ENCODE measurements around the gene TMTC4. TPM values are rescaled to one million over a fixed set of nuclear protein-coding genes. Genes with fewer than 3 reads are reported as not detected.

TMTC4 gene
- total RNA-seq, 1 donor from 2014 or later = 21.0 TPM

DNA sequence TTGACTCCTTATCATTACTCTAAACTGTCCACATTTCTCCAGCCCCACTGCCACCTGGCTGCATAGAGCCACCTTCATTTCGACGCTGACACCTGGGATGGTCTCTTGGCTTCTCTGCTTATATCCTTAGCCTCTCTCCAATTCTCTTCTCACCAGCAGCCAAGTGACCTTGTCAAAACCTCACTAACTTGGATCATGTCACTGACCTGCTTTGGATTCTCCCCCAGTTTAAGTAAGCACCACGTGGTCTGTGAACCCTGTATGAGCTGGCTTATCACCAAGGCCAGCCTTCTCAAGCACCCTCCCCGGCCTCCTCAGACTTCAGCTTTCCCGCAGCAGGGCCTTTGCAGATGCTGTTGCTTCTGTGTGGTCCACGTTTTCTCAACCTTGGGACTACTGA, 73.7 kb downstream of the TMTC4 start:
- Mint-ChIP-seq H3K27me3 (ENCODE audit: unreplicated experiment) (no peaks in the 10 kb centered on the region), H3K36me3 (ENCODE audit: unreplicated experiment) (peaks cover 13% of the 10 kb centered on the region), H3K9me3 (ENCODE audit: unreplicated experiment) (no peaks in the 10 kb centered on the region), H3K27ac (ENCODE audit: unreplicated experiment) (no peak overlapping the region), H3K4me3 (ENCODE audit: unreplicated experiment) (no peak overlapping the region), H3K4me1 (ENCODE audit: unreplicated experiment) (peaks cover 7% of the 10 kb centered on the region)
- TF ChIP-seq, protein P1, sequence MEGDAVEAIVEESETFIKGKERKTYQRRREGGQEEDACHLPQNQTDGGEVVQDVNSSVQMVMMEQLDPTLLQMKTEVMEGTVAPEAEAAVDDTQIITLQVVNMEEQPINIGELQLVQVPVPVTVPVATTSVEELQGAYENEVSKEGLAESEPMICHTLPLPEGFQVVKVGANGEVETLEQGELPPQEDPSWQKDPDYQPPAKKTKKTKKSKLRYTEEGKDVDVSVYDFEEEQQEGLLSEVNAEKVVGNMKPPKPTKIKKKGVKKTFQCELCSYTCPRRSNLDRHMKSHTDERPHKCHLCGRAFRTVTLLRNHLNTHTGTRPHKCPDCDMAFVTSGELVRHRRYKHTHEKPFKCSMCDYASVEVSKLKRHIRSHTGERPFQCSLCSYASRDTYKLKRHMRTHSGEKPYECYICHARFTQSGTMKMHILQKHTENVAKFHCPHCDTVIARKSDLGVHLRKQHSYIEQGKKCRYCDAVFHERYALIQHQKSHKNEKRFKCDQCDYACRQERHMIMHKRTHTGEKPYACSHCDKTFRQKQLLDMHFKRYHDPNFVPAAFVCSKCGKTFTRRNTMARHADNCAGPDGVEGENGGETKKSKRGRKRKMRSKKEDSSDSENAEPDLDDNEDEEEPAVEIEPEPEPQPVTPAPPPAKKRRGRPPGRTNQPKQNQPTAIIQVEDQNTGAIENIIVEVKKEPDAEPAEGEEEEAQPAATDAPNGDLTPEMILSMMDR (IDR thresholded peaks at IDR 0.05) = no peak
- no peak for DNase-seq (ENCODE audit: extremely low spot score, unreplicated experiment)

DNA sequence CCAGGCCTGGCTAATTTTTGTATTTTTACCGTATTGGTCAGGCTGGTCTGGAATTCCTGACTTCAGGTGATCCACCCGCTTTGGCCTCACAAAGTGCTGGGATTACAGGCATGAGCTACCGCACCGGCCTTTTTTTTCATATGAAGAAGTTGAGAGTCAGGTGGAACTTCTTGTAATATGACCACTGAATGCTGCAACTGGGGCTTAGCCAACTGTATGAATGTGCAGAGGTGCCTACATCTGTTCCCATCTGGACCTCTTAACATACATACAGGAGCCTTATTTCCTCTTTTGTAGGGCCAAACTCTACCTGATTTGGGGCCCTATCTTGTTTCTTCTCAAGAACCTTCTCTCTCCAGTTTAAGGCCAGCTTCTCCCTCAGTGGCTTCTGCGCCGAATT, 74.1 kb downstream of the TMTC4 start:
- Mint-ChIP-seq H3K9me3 (ENCODE audit: unreplicated experiment) (no peaks in the 10 kb centered on the region), H3K4me1 (ENCODE audit: unreplicated experiment) (peaks cover 7% of the 10 kb centered on the region), H3K27ac (ENCODE audit: unreplicated experiment) (no peak overlapping the region), H3K36me3 (ENCODE audit: unreplicated experiment) (peaks cover 13% of the 10 kb centered on the region), H3K27me3 (ENCODE audit: unreplicated experiment) (no peaks in the 10 kb centered on the region), H3K4me3 (ENCODE audit: unreplicated experiment) (no peak overlapping the region)
- TF ChIP-seq, protein P1 (IDR thresholded peaks at IDR 0.05) = no peak
- no peak for DNase-seq (ENCODE audit: extremely low spot score, unreplicated experiment)

DNA sequence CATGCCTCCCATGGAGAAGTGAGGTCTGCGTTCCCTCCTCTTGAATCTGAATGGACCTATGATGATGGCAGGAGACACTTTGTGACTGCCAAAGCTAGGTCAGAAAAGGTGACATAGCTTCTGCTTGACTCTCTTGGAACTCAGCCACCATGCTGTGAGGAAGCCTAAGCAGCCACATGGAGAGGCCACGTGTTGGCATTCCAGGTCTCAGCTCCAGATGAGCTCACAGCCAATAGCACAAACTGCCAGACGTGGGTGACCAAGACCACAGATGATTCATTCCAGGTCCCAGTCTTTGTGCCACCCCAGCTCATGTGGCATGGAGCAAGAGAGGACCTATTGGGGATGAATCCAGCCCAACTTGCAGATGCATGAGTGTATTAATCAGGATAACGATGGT, 77.3 kb downstream of the TMTC4 start:
- H3K4me3 Mint-ChIP-seq (ENCODE audit: unreplicated experiment) = no peak overlapping the region
- TF ChIP-seq, protein P1 (IDR thresholded peaks at IDR 0.05) = no peak
- no peaks in the 10 kb centered on the region for H3K27me3 Mint-ChIP-seq (ENCODE audit: unreplicated experiment)
- H3K27ac Mint-ChIP-seq (ENCODE audit: unreplicated experiment) = no peak overlapping the region
- H3K9me3 Mint-ChIP-seq (ENCODE audit: unreplicated experiment) = no peaks in the 10 kb centered on the region
- H3K4me1 Mint-ChIP-seq (ENCODE audit: unreplicated experiment) = no peaks in the 10 kb centered on the region
- no peak for DNase-seq (ENCODE audit: extremely low spot score, unreplicated experiment)
- H3K36me3 Mint-ChIP-seq (ENCODE audit: unreplicated experiment) = no peaks in the 10 kb centered on the region

GRCh38 chr13:100596516-100596915, 78.1 kb downstream of the TMTC4 start:
- Mint-ChIP-seq H3K27me3 (ENCODE audit: unreplicated experiment) (no peaks in the 10 kb centered on the region), H3K36me3 (ENCODE audit: unreplicated experiment) (no peaks in the 10 kb centered on the region)
- TF ChIP-seq, protein P1 (IDR thresholded peaks at IDR 0.05) = no peak

GRCh38 chr13:100594731-100595130, 79.9 kb downstream of the TMTC4 start:
- Mint-ChIP-seq H3K27ac (ENCODE audit: unreplicated experiment) (no peak overlapping the region), H3K4me1 (ENCODE audit: unreplicated experiment) (no peaks in the 10 kb centered on the region), H3K9me3 (ENCODE audit: unreplicated experiment) (no peaks in the 10 kb centered on the region), H3K4me3 (ENCODE audit: unreplicated experiment) (no peak overlapping the region), H3K27me3 (ENCODE audit: unreplicated experiment) (no peaks in the 10 kb centered on the region), H3K36me3 (ENCODE audit: unreplicated experiment) (no peaks in the 10 kb centered on the region)
- no peak for DNase-seq (ENCODE audit: extremely low spot score, unreplicated experiment)
- TF ChIP-seq, protein P1 (IDR thresholded peaks at IDR 0.05) = no peak

More at GRCh38 chr13:100596516-100596915, 78.1 kb downstream of the TMTC4 start:
- H3K27ac Mint-ChIP-seq (ENCODE audit: unreplicated experiment) = no peak overlapping the region
- no peak for DNase-seq (ENCODE audit: extremely low spot score, unreplicated experiment)
- no peaks in the 10 kb centered on the region for H3K4me1 Mint-ChIP-seq (ENCODE audit: unreplicated experiment)
- H3K9me3 Mint-ChIP-seq (ENCODE audit: unreplicated experiment) = no peaks in the 10 kb centered on the region
- H3K4me3 Mint-ChIP-seq (ENCODE audit: unreplicated experiment) = no peak overlapping the region
